ENCODE data around the gene KRT15. TPM values are rescaled to one million over a fixed set of nuclear protein-coding genes. Genes with fewer than 3 reads are reported as not detected.

The KRT15 gene
- total and polyA plus RNA-seq, 10 of the 15 experiments (the other 5 are each of a cell fraction or from before 2014, with no cell fraction given): 0.06 to 0.17 TPM; not detected in 8

- TF ChIP-seq USF1 (IDR thresholded peaks at IDR 0.05; ENCODE audit: borderline replicate concordance, extremely low read length, insufficient read depth, low read depth, low read length) (no peak), E2F4 (IDR thresholded peaks at IDR 0.05; ENCODE audit: low read depth, low read length) (no peak)
These were observed 38.2 kb upstream of the KRT15 start (continued) for GRCh38 chr17:41556931-41557330.

- no peak overlapping the region for H3K4me2 ChIP-seq (ENCODE audit: control insufficient read depth, insufficient read depth)
- no peak for FAIRE-seq
- no peak for ATAC-seq
- no peak for TF ChIP-seq POLR2A (IDR thresholded peaks at IDR 0.05; ENCODE audit: low read depth, low read length)
- no peak for TF ChIP-seq SRF (IDR thresholded peaks at IDR 0.05; ENCODE audit: low read depth in 2 of 2, low read length in 2 of 2)
- no peak for TF ChIP-seq ZNF217 (IDR thresholded peaks at IDR 0.05)
- TF ChIP-seq MLLT1 (IDR thresholded peaks at IDR 0.05): no peak
- no peak for TF ChIP-seq ZBTB33 (IDR thresholded peaks at IDR 0.05)
- TF ChIP-seq TAF1 (IDR thresholded peaks at IDR 0.05; ENCODE audit: borderline replicate concordance, low read depth, low read length): no peak
- TF ChIP-seq NKRF (conservative IDR thresholded peaks at IDR 0.05): no peak
- no peaks in the 10 kb centered on the region for H3K9me3 ChIP-seq (replicated peaks; ENCODE audit: control insufficient read depth, insufficient read depth, low read length)
- H3K79me2 ChIP-seq (ENCODE audit: control insufficient read depth, insufficient read depth, low read length): no peaks in the 10 kb centered on the region
- H4K20me1 ChIP-seq (ENCODE audit: control insufficient read depth, insufficient read depth): no peaks in the 10 kb centered on the region
- no peak overlapping the region for H3K4me3 ChIP-seq
- H3K36me3 ChIP-seq (ENCODE audit: control insufficient read depth in 2 of 2, insufficient read depth in 2 of 2, low read length in 1 of 2): no peaks in the 10 kb centered on the region
- ChIA-PET RAD21 (ENCODE audit: unreplicated experiment) (no interaction called here), CTCF (no interaction called here), SMC1A (ENCODE audit: uncharacterized antibody, unreplicated experiment) (no interaction called here), POLR2A (no interaction called here)
- H3K27me3 ChIP-seq (replicated peaks in 1 of 2; ENCODE audit: control insufficient read depth in 2 of 2, insufficient read depth in 2 of 2, low read length in 1 of 2): peaks cover 0 to 4% of the 10 kb centered on the region in 2 experiments; a peak in 1 of 4 replicates
- DNase-seq (ENCODE audit: low read depth, low spot score): no peak
- H2AFZ ChIP-seq (ENCODE audit: control insufficient read depth, low read depth, low read length): no peak overlapping the region
- intact Hi-C loops (cut with micrococcal nuclease; ENCODE audit: unreplicated experiment) (no loop called here), in situ Hi-C loops (cut with MboI) (no loop called here)
- no peaks in the 10 kb centered on the region for H3K4me1 ChIP-seq (ENCODE audit: control insufficient read depth, insufficient read depth, low read length)
- no peak overlapping the region for H3K27ac ChIP-seq (ENCODE audit: control insufficient read depth, insufficient read depth)
- no TSS peak for BruUV-seq (replicated peaks)
- WGBS (ENCODE audit: insufficient coverage, insufficient replicate concordance, low lambda C conversion rate, missing lambda C conversion rate): 14% methylated on average over 5 of the region's 5 CpGs
- H3K9ac ChIP-seq (ENCODE audit: control insufficient read depth, insufficient read depth, low read length): no peak overlapping the region
These were observed 37.6 kb upstream of the KRT15 start for GRCh38 chr17:41556306-41556705.

Data from GM12878 (cell line).